ENCODE measurements around the gene MKX.

DNA sequence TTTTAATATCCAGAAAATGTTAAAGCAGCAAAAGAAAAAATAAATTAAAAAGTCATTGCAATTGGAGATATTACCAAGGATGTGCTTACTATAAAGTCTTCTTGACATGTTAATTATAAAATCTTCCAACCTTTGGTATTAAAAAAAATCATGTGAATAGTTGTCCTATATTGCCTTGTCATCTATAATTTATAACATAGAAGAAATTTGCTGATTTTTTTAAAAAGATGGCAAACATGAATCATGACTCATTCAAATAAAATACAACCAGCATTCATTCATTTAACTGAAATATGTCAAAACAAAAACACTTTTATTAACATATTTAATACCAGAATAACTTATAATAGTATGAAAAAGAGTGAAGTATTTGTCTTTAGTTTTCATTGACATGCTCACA is 72.6 kb downstream of the MKX start:
- TF ChIP-seq, protein P1, sequence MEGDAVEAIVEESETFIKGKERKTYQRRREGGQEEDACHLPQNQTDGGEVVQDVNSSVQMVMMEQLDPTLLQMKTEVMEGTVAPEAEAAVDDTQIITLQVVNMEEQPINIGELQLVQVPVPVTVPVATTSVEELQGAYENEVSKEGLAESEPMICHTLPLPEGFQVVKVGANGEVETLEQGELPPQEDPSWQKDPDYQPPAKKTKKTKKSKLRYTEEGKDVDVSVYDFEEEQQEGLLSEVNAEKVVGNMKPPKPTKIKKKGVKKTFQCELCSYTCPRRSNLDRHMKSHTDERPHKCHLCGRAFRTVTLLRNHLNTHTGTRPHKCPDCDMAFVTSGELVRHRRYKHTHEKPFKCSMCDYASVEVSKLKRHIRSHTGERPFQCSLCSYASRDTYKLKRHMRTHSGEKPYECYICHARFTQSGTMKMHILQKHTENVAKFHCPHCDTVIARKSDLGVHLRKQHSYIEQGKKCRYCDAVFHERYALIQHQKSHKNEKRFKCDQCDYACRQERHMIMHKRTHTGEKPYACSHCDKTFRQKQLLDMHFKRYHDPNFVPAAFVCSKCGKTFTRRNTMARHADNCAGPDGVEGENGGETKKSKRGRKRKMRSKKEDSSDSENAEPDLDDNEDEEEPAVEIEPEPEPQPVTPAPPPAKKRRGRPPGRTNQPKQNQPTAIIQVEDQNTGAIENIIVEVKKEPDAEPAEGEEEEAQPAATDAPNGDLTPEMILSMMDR (IDR thresholded peaks at IDR 0.05) = no peak
- TF ChIP-seq POLR2A (IDR thresholded peaks at IDR 0.05) (no peak), POLR2AphosphoS5 (IDR thresholded peaks at IDR 0.05) (no peak)
